ENCODE data around the gene UNC13B. TPM values are rescaled to one million over a fixed set of nuclear protein-coding genes. Genes with fewer than 3 reads are reported as not detected.

UNC13B gene
- total RNA-seq, 4 donors from 2014 or later = 28.0 to 39.3 (median 34.3) TPM

- Histone ChIP-seq H3K4me1 (peaks cover 0 to 8% (median 0%) of the 10 kb centered on the region in 4 donors), H3K27me3 (no peaks in the 10 kb centered on the region), H3K4me3 (no peak overlapping the region), H3K27ac (no peak overlapping the region), H3K36me3 (peaks cover 0 to 4% (median 0%) of the 10 kb centered on the region in 3 donors), H3K9me3 (no peaks in the 10 kb centered on the region)
- no peak for DNase-seq (ENCODE audit: low spot score in 2 of 2)
- TF ChIP-seq POLR2A (IDR thresholded peaks at IDR 0.05) (no peak), EP300 (IDR thresholded peaks at IDR 0.05) (no peak)
- TF ChIP-seq, protein P1, sequence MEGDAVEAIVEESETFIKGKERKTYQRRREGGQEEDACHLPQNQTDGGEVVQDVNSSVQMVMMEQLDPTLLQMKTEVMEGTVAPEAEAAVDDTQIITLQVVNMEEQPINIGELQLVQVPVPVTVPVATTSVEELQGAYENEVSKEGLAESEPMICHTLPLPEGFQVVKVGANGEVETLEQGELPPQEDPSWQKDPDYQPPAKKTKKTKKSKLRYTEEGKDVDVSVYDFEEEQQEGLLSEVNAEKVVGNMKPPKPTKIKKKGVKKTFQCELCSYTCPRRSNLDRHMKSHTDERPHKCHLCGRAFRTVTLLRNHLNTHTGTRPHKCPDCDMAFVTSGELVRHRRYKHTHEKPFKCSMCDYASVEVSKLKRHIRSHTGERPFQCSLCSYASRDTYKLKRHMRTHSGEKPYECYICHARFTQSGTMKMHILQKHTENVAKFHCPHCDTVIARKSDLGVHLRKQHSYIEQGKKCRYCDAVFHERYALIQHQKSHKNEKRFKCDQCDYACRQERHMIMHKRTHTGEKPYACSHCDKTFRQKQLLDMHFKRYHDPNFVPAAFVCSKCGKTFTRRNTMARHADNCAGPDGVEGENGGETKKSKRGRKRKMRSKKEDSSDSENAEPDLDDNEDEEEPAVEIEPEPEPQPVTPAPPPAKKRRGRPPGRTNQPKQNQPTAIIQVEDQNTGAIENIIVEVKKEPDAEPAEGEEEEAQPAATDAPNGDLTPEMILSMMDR (IDR thresholded peaks at IDR 0.05) = no peak
- WGBS, 2 donors = 94 to 96% methylated on average over 2 of the region's 2 CpGs
These were observed 100.3 kb downstream of the UNC13B start for GRCh38 chr9:35262064-35262463.

- Histone ChIP-seq H3K27ac (no peak overlapping the region), H3K4me1 (no peaks in the 10 kb centered on the region), H3K27me3 (no peaks in the 10 kb centered on the region), H3K4me3 (no peak overlapping the region), H3K9me3 (no peaks in the 10 kb centered on the region), H3K36me3 (peaks cover 0 to 4% (median 0%) of the 10 kb centered on the region in 3 donors)
- DNase-seq (ENCODE audit: low spot score in 2 of 2) = no peak
- no peak for TF ChIP-seq EP300 (IDR thresholded peaks at IDR 0.05)
These were observed 105.9 kb downstream of the UNC13B start for GRCh38 chr9:35267710-35268109.

DNA sequence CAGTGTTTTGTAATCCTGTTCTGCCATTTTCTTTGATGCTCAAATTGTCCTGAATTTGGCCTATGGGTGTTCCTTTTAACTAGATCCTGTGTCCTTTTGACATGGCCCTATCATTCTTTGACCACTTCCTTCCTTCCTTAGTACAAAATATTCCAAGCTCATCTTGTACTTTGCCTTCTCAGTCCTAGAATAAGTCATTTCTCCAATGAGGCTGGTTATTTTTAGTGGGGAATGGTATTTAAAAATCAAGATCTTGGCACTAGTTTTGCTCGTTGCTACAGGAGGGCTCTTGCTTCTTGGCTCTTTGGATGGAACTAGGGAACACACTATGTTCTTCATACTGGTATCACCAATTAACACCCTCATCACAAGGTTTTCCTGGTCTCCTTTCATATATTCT, 108.1 kb downstream of the UNC13B start:
- no peaks in the 10 kb centered on the region for H3K9me3 ChIP-seq
- H3K4me1 ChIP-seq = no peaks in the 10 kb centered on the region
- no peak overlapping the region for H3K4me3 ChIP-seq
- peak overlapping the region in 1 of 4 donors; percentile 22 for H3K27ac ChIP-seq
- no peak for DNase-seq (ENCODE audit: low spot score in 2 of 2)
- H3K27me3 ChIP-seq = no peaks in the 10 kb centered on the region
- peaks cover 0 to 4% (median 0%) of the 10 kb centered on the region in 3 donors for H3K36me3 ChIP-seq
- WGBS, 2 donors = 50 to 82% methylated on average over 1 of the region's 1 CpG
- TF ChIP-seq, protein P1 (IDR thresholded peaks at IDR 0.05) = no peak
- TF ChIP-seq POLR2A (IDR thresholded peaks at IDR 0.05) = no peak
- peak; percentile 28 to 63 for TF ChIP-seq EP300 (IDR thresholded peaks at IDR 0.05)

- Histone ChIP-seq H3K27ac (no peak overlapping the region), H3K27me3 (no peaks in the 10 kb centered on the region), H3K9me3 (no peaks in the 10 kb centered on the region), H3K4me1 (peaks cover 0 to under 1% (median 0%) of the 10 kb centered on the region in 4 donors), H3K36me3 (no peaks in the 10 kb centered on the region), H3K4me3 (no peak overlapping the region)
- TF ChIP-seq POLR2A (IDR thresholded peaks at IDR 0.05) = no peak
- TF ChIP-seq, protein P1 (IDR thresholded peaks at IDR 0.05) = no peak
- no peak for TF ChIP-seq EP300 (IDR thresholded peaks at IDR 0.05)
- WGBS, 2 donors = 36 to 42% methylated on average over 2 of the region's 2 CpGs
- no peak for DNase-seq (ENCODE audit: low spot score in 2 of 2)
These were observed 109.8 kb downstream of the UNC13B start for GRCh38 chr9:35271637-35272036.

- H3K27me3 ChIP-seq = no peaks in the 10 kb centered on the region
- no peaks in the 10 kb centered on the region for H3K9me3 ChIP-seq
- TF ChIP-seq, protein P1 (IDR thresholded peaks at IDR 0.05) = no peak
- TF ChIP-seq EP300 (IDR thresholded peaks at IDR 0.05) (no peak), POLR2A (IDR thresholded peaks at IDR 0.05) (no peak)
- peak overlapping the region in 1 of 4 donors; percentile 57 for H3K27ac ChIP-seq
- 51 to 61% methylated on average over 2 of the region's 2 CpGs for WGBS, 2 donors
- peaks cover 0 to 11% (median 7%) of the 10 kb centered on the region in 4 donors for H3K4me1 ChIP-seq
- no peaks in the 10 kb centered on the region for H3K36me3 ChIP-seq
- no peak overlapping the region for H3K4me3 ChIP-seq
- no peak for DNase-seq (ENCODE audit: low spot score in 2 of 2)
These were observed 111.2 kb downstream of the UNC13B start for GRCh38 chr9:35272989-35273388.

DNA sequence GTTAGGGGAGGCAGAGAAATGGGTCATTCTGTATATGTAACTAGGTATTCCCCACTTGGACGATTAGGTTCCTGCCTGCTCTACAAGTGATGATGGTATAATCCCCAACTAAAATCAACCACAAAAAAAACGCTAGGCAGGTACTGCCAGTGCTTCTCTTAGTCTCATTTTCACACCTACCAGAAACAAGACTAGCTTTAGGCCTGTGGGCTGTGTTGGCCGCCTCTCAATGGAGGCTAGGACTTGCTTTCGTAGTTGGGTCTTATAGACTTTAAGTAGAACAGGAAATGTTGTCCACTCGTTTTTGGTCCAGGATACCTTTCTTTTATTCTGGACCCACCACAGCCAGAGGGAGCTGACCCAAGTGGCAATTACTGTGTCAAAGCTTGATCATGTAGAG, 111.8 kb downstream of the UNC13B start:
- no peaks in the 10 kb centered on the region for H3K9me3 ChIP-seq
- peak overlapping the region in 1 of 4 donors; percentile 57 for H3K27ac ChIP-seq
- H3K4me1 ChIP-seq = peaks cover 0 to 16% (median 9%) of the 10 kb centered on the region in 4 donors
- no peaks in the 10 kb centered on the region for H3K27me3 ChIP-seq
- H3K36me3 ChIP-seq = no peaks in the 10 kb centered on the region
- TF ChIP-seq EP300 (IDR thresholded peaks at IDR 0.05) (no peak), POLR2A (IDR thresholded peaks at IDR 0.05) (no peak)
- TF ChIP-seq, protein P1 (IDR thresholded peaks at IDR 0.05) = no peak
- no peak for DNase-seq (ENCODE audit: low spot score in 2 of 2)
- H3K4me3 ChIP-seq = no peak overlapping the region
- WGBS, 2 donors = 91 to 94% methylated on average over 5 of the region's 5 CpGs
